ENCODE measurements around the gene QRICH2. TPM values are rescaled to one million over a fixed set of nuclear protein-coding genes. Genes with fewer than 3 reads are reported as not detected.
"Not testable (repeated sequence)": the region's sequence is repeated elsewhere in the genome, so short reads cannot be mapped to it uniquely, and the experiment has no call there.

QRICH2 gene
- total RNA-seq, 2 experiments from 2014 or later = 0.63 to 1.2 TPM

DNA sequence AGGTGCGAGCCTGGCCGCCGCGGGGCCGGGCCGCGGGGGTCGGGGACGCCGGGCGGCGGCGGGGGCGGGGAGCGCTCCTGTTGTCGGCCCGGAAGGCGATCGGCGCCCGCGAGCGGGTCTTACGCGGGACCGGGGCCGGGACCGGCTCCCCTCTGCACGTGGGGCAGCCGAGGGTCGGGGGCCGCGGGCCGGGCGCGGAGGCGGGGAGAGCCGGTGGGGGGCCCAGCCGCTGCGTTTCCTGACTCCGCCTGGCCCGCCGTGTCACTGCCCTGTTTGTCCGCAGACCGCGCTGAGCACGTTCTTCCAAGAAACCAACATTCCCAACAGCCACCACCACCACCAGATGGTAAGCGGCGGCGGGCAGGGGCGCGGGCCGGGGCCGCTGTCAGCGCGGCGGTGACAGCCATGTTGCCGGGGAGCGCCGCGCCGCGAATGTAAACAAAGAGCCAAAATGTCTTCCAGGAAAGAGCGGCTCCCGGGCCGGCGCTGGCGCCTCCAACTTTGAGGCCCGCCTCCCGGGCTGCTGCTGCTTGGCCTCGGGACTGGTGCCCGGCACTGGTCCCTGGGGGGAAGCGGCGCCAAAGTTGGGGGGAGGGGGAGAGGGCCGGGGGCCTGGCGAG lies 42.3 kb downstream of the QRICH2 start:
- DNase-seq (peak; percentile 77), ATAC-seq (no peak)
- Mint-ChIP-seq H3K4me1 (peaks cover 55% of the 10 kb centered on the region), H3K9me3 (ENCODE audit: low read depth) (no peaks in the 10 kb centered on the region), H3K27me3 (no peaks in the 10 kb centered on the region), H3K36me3 (ENCODE audit: low read depth) (peaks cover 46% of the 10 kb centered on the region), H3K27ac (peak overlapping the region; percentile 87), H3K4me3 (peak overlapping the region; percentile 96)
- ChIA-PET CTCF (interaction anchor here (0.6 to 3.4 kb wide), 6 partner anchors 14 to 255 kb away, joined by 3 to 21 read pairs (median 4); no protein-coding TSS in a partner anchor), POLR2A (interaction anchor here (0.6 to 5.1 kb wide), 16 partner anchors 9 to 968 kb away, joined by 4 to 36 read pairs (median 10); partner anchors contain the start of gene SRP68)
- intact Hi-C loops (cut with DNase I, micrococcal nuclease) = loop anchor here (1.0 to 10.0 kb wide), 9 partner anchors 19 to 1189 kb away; partner anchors contain the start of genes JMJD6 (in 1 of the 2), METTL23 (in 1 of the 2), MFSD11 (in 1 of the 2) and SRSF2 (in 1 of the 2)

- Mint-ChIP-seq H3K4me3 (peak within 1 kb of the TSS; percentile 96), H3K4me1 (peaks cover 52% of the 10 kb centered on the region), H3K27me3 (no peaks in the 10 kb centered on the region), H3K9me3 (ENCODE audit: low read depth) (no peaks in the 10 kb centered on the region), H3K36me3 (ENCODE audit: low read depth) (peaks cover 43% of the 10 kb centered on the region), H3K27ac (peak within 1 kb of the TSS; percentile 100)
- intact Hi-C loops (cut with DNase I, micrococcal nuclease) = loop anchor here (1.0 to 10.0 kb wide), 13 partner anchors 7 to 1190 kb away; partner anchors contain the start of genes JMJD6 (in 1 of the 2), METTL23 (in 1 of the 2), MFSD11 (in 1 of the 2) and RNF157 (in 1 of the 2)
- ChIA-PET POLR2A (interaction anchor here (0.5 to 5.1 kb wide), 22 partner anchors 8 to 967 kb away, joined by 3 to 29 read pairs (median 6); partner anchors contain the start of genes EXOC7 and SRP68), CTCF (interaction anchor here (0.7 to 3.4 kb wide), 14 partner anchors 7 to 83 kb away, joined by 3 to 21 read pairs (median 5); no protein-coding TSS in a partner anchor)
- ATAC-seq = peak; percentile 81
- DNase-seq = peak; percentile 99
Observed at GRCh38 chr17:76264755-76265623, 43.1 kb downstream of the QRICH2 start, which contains the start of gene UBALD2. Gene UBALD2 (plus strand): TSS chr17:76265348. CDS start chr17:76265506, 158 bp downstream.

DNA sequence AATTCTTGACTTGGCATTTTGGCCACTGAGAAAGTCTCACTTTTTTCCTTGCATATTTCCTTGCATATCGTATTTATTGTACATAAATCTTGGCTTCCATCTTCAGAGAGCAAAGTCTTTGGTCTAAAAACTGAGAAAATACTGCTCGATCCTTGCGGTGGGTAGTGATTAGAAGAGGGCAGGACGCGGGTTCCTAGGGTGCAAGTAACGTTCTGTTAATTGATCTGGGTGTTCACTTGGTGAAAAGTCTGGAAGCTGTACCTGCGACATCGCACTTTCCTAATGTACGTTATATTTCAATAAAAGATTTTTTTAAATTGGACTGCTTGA lies 43.7 kb downstream of the QRICH2 start:
- ChIA-PET CTCF (interaction anchor here (0.7 to 3.4 kb wide), 15 partner anchors 8 to 83 kb away, joined by 3 to 21 read pairs (median 5); no protein-coding TSS in a partner anchor), POLR2A (interaction anchor here (0.5 to 5.1 kb wide), 22 partner anchors 8 to 486 kb away, joined by 3 to 29 read pairs (median 5); partner anchors contain the start of genes EXOC7 and SRP68)
- Mint-ChIP-seq H3K9me3 (ENCODE audit: low read depth) (no peaks in the 10 kb centered on the region), H3K4me1 (peaks cover 46% of the 10 kb centered on the region), H3K27me3 (no peaks in the 10 kb centered on the region), H3K27ac (peak overlapping the region; percentile 85), H3K4me3 (peak overlapping the region; percentile 54), H3K36me3 (ENCODE audit: low read depth) (peaks cover 37% of the 10 kb centered on the region)
- intact Hi-C loops (cut with DNase I, micrococcal nuclease) = loop anchor here (1.0 to 10.0 kb wide), 9 partner anchors 8 to 1190 kb away; partner anchors contain the start of genes JMJD6 (in 1 of the 2), METTL23 (in 1 of the 2), MFSD11 (in 1 of the 2) and RNF157 (in 1 of the 2)
- ATAC-seq = peak; percentile 0
- DNase-seq = peak; percentile 45

DNA sequence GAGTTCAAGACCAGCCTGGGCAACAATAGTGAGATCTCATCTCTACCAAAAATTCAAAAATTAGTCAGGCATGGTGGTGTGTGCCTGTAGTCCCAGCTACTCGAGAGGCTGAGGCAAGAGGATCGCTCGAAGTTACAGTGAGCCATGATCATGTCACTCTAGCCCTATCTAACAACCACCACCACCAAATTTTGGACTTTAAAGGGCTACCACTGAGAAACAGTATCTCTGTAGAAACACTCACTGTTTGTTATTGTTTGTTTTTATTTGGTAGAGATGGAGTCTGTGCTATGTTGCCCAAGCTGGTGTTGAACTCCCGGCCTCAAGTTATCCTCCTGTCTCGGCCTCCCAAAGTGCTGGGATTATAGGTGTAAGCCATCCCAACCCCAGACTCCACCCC lies 44.2 kb downstream of the QRICH2 start:
- DNase-seq = no peak
- Mint-ChIP-seq H3K36me3 (ENCODE audit: low read depth) (peaks cover 32% of the 10 kb centered on the region), H3K9me3 (ENCODE audit: low read depth) (no peaks in the 10 kb centered on the region), H3K27ac (peak overlapping the region; percentile 85), H3K4me1 (peaks cover 41% of the 10 kb centered on the region), H3K27me3 (no peaks in the 10 kb centered on the region), H3K4me3 (peak overlapping the region; percentile 54)
- ChIA-PET POLR2A (interaction anchor here (0.7 to 2.8 kb wide), 12 partner anchors 9 to 192 kb away, joined by 3 to 28 read pairs (median 7); partner anchors contain the start of gene SRP68), CTCF (interaction anchor here (0.6 to 3.4 kb wide), 17 partner anchors 12 to 480 kb away, joined by 3 to 21 read pairs (median 5); no protein-coding TSS in a partner anchor)
- intact Hi-C loops (cut with DNase I, micrococcal nuclease) = loop anchor here (1.0 to 10.0 kb wide), 9 partner anchors 8 to 1191 kb away; partner anchors contain the start of genes JMJD6 (in 1 of the 2), METTL23 (in 1 of the 2), MFSD11 (in 1 of the 2) and RNF157 (in 1 of the 2)
- no peak for ATAC-seq

DNA sequence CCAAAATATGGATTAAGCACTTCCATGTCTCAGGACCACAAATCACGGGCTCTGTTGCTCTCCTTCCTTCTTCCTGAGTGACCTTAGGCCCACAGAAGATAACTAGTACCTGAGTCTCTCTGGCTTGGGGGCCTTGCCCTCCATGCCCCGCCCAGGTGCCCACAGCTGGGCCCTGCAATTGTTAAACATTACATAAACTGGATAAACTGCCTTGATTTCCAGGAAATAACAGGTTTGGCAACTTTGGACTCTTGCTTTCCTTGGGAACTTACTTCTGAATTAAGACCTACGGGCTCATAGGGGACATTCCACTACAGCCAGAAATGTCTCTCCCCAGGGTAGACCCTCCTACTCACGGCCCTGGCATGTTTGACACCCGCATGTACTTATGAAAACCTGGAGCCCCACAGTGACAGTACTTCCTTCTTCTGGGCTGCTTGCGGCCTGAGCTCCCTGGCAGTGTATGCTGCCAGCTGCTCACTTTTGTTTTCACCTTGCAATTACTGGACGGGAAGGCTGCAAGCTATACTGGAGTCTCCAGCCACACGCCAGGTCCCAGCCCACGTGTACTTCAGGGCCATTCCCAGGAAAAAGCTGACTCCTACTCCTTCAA lies 45.2 kb downstream of the QRICH2 start:
- no peaks in the 10 kb centered on the region for H3K27me3 Mint-ChIP-seq
- H3K9me3 Mint-ChIP-seq (ENCODE audit: low read depth) = no peaks in the 10 kb centered on the region
- CTCF ChIA-PET = interaction anchor here (0.9 to 3.4 kb wide), 12 partner anchors 15 to 249 kb away, joined by 3 to 21 read pairs (median 4); no protein-coding TSS in a partner anchor
- no peak for ATAC-seq
- peak; percentile 49 for DNase-seq
- peaks cover 35% of the 10 kb centered on the region for H3K4me1 Mint-ChIP-seq
- intact Hi-C loops (cut with DNase I, micrococcal nuclease) = loop anchor here (10.0 kb wide), 2 partner anchors 472 to 1192 kb away; partner anchors contain the start of genes MFSD11 (in 1 of the 2) and SRSF2 (in 1 of the 2)
- H3K4me3 Mint-ChIP-seq = peak overlapping the region; percentile 53
- H3K36me3 Mint-ChIP-seq (ENCODE audit: low read depth) = peaks cover 21% of the 10 kb centered on the region
- peak overlapping the region; percentile 85 for H3K27ac Mint-ChIP-seq
- POLR2A ChIA-PET = interaction anchor here (0.6 to 2.8 kb wide), 5 partner anchors 11 to 191 kb away, joined by 3 to 19 read pairs (median 5); partner anchors contain the start of gene SRP68

DNA sequence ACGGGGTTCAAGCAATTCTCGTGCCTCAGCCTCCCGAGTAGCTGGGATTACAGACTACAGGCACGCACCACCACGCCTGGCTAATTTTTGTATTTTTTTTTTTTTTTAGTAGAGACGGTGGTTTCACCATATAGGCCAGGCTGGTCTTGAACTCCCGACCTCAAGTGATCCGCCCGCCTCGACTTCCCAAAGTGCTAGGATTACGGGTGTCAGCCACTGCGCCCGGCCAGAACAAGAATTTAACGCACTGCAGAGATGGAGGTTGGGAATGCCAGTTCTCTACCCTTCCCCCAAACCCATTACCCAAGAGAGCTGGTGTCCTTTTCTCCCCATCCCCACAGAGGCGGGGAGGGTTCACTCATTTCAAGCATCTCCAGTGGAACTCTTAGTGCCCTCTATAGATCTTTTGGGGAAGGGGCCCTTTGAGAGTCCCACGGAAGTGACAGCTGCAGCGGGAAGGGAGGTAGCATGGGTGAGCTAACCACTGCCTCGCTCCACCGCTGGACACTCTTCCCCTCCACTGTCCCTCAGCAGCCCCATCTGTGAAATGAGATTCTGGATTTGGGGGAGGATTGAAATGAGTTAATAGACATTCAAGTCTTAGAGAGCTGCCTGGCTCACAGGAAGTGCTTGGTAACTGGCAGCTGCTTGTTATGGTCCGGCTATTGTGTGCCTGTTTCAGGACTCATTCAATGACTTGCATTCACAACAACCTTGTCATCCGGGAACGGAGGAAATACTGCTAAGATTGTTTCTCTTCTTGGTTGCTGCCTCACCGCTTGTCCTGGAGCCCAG lies 46.5 kb downstream of the QRICH2 start:
- no peaks in the 10 kb centered on the region for H3K27me3 Mint-ChIP-seq
- H3K4me1 Mint-ChIP-seq = peaks cover 35% of the 10 kb centered on the region
- ChIA-PET POLR2A (interaction anchor here (0.6 to 0.9 kb wide), 4 partner anchors 10 to 482 kb away, joined by 3 to 6 read pairs (median 3); no protein-coding TSS in a partner anchor), CTCF (interaction anchor here (0.6 to 1.7 kb wide), 9 partner anchors 10 to 1673 kb away, joined by 3 to 6 read pairs (median 4); no protein-coding TSS in a partner anchor)
- peaks cover 9% of the 10 kb centered on the region for H3K36me3 Mint-ChIP-seq (ENCODE audit: low read depth)
- H3K27ac Mint-ChIP-seq = peak overlapping the region; percentile 85
- DNase-seq = peak; percentile 54
- peak overlapping the region; percentile 8 for H3K4me3 Mint-ChIP-seq
- intact Hi-C loops (cut with DNase I, micrococcal nuclease) = loop anchor here (10.0 kb wide), 2 partner anchors 473 to 1193 kb away; partner anchors contain the start of genes MFSD11 (in 1 of the 2) and SRSF2 (in 1 of the 2)
- H3K9me3 Mint-ChIP-seq (ENCODE audit: low read depth) = no peaks in the 10 kb centered on the region
- ATAC-seq = no peak

DNA sequence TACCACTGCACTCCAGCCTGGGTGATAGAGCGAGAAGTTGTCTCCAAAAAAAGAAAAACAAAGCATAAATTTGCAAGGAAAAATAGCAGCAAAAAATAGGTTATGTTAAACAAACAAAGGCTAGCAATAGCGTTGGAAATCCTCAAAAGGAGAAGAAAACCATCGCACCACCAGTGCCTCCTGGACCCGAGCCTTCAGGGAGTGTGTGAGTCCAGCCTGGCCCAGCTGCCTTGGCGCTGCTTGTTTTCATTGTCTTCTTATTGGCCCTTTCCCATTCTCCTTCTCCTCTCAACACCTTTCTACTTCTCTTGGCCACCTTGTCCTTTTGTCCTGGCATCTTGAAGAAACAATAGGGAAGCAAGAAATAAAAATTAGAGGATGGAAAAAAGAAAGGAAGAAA lies 47.4 kb downstream of the QRICH2 start:
- intact Hi-C loops (cut with DNase I, micrococcal nuclease) = loop anchor here (10.0 kb wide), 2 partner anchors 474 to 1194 kb away; partner anchors contain the start of genes MFSD11 (in 1 of the 2) and SRSF2 (in 1 of the 2)
- POLR2A ChIA-PET = no interaction called here
- Mint-ChIP-seq H3K4me3 (no peak overlapping the region), H3K27me3 (no peaks in the 10 kb centered on the region), H3K4me1 (peaks cover 45% of the 10 kb centered on the region), H3K36me3 (ENCODE audit: low read depth) (no peaks in the 10 kb centered on the region), H3K27ac (peak overlapping the region; percentile 10), H3K9me3 (ENCODE audit: low read depth) (no peaks in the 10 kb centered on the region)
- CTCF ChIA-PET = interaction anchor here (1.0 to 1.7 kb wide), 3 partner anchors 9 to 68 kb away, joined by 4 to 6 read pairs (median 4); no protein-coding TSS in a partner anchor
- DNase-seq (no peak), ATAC-seq (no peak)

DNA sequence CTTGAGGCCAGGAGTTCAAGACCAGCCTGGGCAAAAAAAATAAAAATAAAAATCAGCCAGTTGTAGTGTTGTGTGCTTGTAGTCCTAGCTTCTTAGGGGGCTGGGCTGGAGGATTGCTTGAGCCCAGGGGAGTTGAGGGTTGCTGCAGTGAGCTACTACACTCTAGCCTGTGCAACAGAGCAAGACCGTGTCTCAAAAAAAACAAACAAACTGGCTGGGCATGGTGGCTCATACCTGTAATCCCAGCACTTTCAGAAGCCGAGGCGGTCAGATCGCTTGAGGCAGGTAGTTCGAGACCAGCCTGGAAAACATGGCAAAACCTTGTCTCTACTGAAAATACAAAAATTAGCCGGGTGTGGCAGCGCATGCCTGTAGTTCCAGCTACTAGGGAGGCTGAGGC lies 47.9 kb downstream of the QRICH2 start:
- ChIA-PET POLR2A (no interaction called here), CTCF (interaction anchor here (1.0 to 1.7 kb wide), 2 partner anchors 8 to 68 kb away, joined by 4 to 6 read pairs; no protein-coding TSS in a partner anchor)
- Mint-ChIP-seq H3K4me1 (peaks cover 49% of the 10 kb centered on the region), H3K4me3 (no peak overlapping the region), H3K9me3 (ENCODE audit: low read depth) (no peaks in the 10 kb centered on the region), H3K27ac (no peak overlapping the region), H3K36me3 (ENCODE audit: low read depth) (no peaks in the 10 kb centered on the region), H3K27me3 (no peaks in the 10 kb centered on the region)
- intact Hi-C loops (cut with DNase I, micrococcal nuclease) = loop anchor here (10.0 kb wide), 2 partner anchors 475 to 1195 kb away; partner anchors contain the start of genes MFSD11 (in 1 of the 2) and SRSF2 (in 1 of the 2)
- ATAC-seq (no peak), DNase-seq (no peak)

DNA sequence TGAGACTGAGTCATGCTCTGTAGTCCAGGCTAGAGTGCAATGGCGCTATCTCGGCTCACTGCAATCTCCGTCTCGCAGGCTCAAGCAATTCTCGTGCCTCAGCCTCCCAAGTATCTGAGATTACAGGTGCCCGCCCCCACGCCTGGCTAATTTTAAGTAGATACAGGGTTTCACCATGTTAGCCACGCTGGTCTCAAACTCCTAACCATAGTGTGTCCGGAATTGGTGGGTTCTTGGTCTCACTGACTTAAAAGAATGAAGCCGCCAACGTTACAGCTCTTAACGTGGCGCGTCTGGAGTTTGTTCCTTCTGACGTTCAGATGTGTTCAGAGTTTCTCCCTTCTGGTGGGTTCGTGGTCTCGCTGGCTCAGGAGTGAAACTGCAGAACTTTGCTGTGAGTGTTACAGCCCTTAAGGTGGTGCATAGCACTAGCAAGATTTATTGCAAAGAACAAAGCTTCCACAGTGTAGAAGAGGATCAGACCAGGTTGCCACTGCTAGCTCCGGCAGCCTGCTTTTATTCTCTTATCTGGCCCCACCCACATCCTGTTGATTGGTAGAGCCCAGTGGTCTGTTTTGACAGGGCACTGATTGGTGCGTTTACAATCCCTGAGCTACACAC lies 51.5 kb downstream of the QRICH2 start:
- H3K36me3 Mint-ChIP-seq (ENCODE audit: low read depth); H3K27me3 Mint-ChIP-seq; H3K9me3 Mint-ChIP-seq (ENCODE audit: low read depth): not testable (repeated sequence)
- DNase-seq (peak; percentile 61), ATAC-seq (peak; percentile 75)
- Mint-ChIP-seq H3K27ac (peak overlapping the region; percentile 81), H3K4me1 (peaks cover 36% of the 10 kb centered on the region), H3K4me3 (peak overlapping the region; percentile 54)
- intact Hi-C loops (cut with DNase I, micrococcal nuclease) = loop anchor here in 1 of 2 experiments (1.0 kb wide), 1 partner anchor 8 kb away; no protein-coding TSS in a partner anchor
- CTCF ChIA-PET = interaction anchor here (0.6 to 1.3 kb wide), 8 partner anchors 9 to 76 kb away, joined by 3 to 5 read pairs (median 3); no protein-coding TSS in a partner anchor
- POLR2A ChIA-PET = interaction anchor here (0.7 to 3.1 kb wide), 10 partner anchors 8 to 77 kb away, joined by 3 to 36 read pairs (median 6); partner anchors contain the start of gene UBALD2

All from activated CD4-positive, alpha-beta T cell treated with anti-CD3 and anti-CD28 coated beads for 36 hours (primary cell).